Measurements from ENCODE around the gene GTPBP2. TPM values are rescaled to one million over a fixed set of nuclear protein-coding genes. Genes with fewer than 3 reads are reported as not detected.
A peak's percentile ranks its signal among the peaks of the same experiment; 100 is the strongest.

Gene GTPBP2
- polyA plus RNA-seq, 1 of the 3 experiments (the other 2 are of a cell fraction): 83.7 TPM

DNA sequence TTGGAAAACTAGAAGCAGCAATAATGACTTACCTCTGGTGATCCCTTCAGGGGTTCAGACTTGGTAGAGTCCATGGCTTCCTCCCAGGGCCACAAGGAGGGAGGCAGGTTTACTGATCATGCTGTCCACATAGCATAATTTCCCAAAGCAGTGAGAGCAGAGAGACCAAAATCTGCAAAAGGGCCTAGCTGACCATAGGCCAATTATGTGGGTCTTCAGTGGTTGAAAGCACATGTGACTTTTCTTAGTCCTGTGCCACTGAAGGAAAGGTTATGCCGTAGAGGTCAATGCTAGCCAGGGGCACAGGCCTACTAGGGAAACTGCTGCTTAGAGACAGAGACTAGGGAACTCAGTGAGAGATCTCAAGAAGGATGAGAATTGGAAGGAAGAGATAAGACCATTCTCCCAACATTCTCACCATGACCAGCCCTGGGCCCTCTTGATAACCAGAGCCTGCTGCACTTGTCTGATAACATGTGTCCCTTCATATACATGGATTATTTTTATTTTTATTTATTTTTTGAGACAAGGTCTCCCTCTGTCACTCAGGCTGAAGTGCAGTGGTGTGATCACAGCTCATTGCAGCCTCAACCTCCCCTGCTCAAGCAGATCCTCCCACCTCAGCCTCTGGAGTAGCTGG lies 2.0 kb upstream of the GTPBP2 start:
- no peak for DNase-seq
- Histone ChIP-seq H3K79me2 (ENCODE audit: insufficient read depth) (peaks cover 32% of the 10 kb centered on the region), H3K4me1 (ENCODE audit: control insufficient read depth in 1 of 2, insufficient read depth in 2 of 2, low read depth in 1 of 2, low read length in 1 of 2) (peaks cover 5 to 25% of the 10 kb centered on the region in 2 experiments), H3K36me3 (replicated peaks in 1 of 2; ENCODE audit: control insufficient read depth in 1 of 2, insufficient read depth in 2 of 2, low read length in 1 of 2) (peaks cover 2 to 8% of the 10 kb centered on the region in 2 experiments), H3K27me3 (ENCODE audit: insufficient read depth) (no peaks in the 10 kb centered on the region), H3F3A (replicated peaks; ENCODE audit: insufficient read depth) (peaks cover 13% of the 10 kb centered on the region), H3K4me2 (no peak overlapping the region), H3K9me3 (no peaks in the 10 kb centered on the region), H3K4me3 (ENCODE audit: low read depth in 2 of 2, low read length in 1 of 2) (no peak overlapping the region), H3K27ac (ENCODE audit: low read depth in 2 of 2, low read length in 1 of 2) (peak overlapping the region in 1 of 2 experiments; percentile 92; a peak in 2 of 4 replicates), H4K20me1 (ENCODE audit: insufficient read depth) (no peaks in the 10 kb centered on the region), H2AFZ (ENCODE audit: low read depth) (no peak overlapping the region), H3K9me2 (no peaks in the 10 kb centered on the region), H3K9ac (no peak overlapping the region)
- POLR2A ChIA-PET: no interaction called here
- CTCF ChIA-PET: interaction anchor here (2.8 kb wide), 1 partner anchor 37 kb away, joined by 8 read pairs; no protein-coding TSS in a partner anchor
- TF ChIP-seq YY1 (IDR thresholded peaks at IDR 0.05; ENCODE audit: low read depth) (no peak), NRF1 (IDR thresholded peaks at IDR 0.05; ENCODE audit: low read depth, low read length) (no peak), RXRA (IDR thresholded peaks at IDR 0.05; ENCODE audit: borderline replicate concordance, low read depth) (no peak), RCOR1 (IDR thresholded peaks at IDR 0.05; ENCODE audit: low read length) (no peak), MXI1 (IDR thresholded peaks at IDR 0.05; ENCODE audit: low read depth, low read length) (no peak)
- TF ChIP-seq, protein P1, sequence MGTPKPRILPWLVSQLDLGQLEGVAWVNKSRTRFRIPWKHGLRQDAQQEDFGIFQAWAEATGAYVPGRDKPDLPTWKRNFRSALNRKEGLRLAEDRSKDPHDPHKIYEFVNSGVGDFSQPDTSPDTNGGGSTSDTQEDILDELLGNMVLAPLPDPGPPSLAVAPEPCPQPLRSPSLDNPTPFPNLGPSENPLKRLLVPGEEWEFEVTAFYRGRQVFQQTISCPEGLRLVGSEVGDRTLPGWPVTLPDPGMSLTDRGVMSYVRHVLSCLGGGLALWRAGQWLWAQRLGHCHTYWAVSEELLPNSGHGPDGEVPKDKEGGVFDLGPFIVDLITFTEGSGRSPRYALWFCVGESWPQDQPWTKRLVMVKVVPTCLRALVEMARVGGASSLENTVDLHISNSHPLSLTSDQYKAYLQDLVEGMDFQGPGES (IDR thresholded peaks at IDR 0.05; ENCODE audit: low read depth, low read length): no peak
- TF ChIP-seq, protein P2, sequence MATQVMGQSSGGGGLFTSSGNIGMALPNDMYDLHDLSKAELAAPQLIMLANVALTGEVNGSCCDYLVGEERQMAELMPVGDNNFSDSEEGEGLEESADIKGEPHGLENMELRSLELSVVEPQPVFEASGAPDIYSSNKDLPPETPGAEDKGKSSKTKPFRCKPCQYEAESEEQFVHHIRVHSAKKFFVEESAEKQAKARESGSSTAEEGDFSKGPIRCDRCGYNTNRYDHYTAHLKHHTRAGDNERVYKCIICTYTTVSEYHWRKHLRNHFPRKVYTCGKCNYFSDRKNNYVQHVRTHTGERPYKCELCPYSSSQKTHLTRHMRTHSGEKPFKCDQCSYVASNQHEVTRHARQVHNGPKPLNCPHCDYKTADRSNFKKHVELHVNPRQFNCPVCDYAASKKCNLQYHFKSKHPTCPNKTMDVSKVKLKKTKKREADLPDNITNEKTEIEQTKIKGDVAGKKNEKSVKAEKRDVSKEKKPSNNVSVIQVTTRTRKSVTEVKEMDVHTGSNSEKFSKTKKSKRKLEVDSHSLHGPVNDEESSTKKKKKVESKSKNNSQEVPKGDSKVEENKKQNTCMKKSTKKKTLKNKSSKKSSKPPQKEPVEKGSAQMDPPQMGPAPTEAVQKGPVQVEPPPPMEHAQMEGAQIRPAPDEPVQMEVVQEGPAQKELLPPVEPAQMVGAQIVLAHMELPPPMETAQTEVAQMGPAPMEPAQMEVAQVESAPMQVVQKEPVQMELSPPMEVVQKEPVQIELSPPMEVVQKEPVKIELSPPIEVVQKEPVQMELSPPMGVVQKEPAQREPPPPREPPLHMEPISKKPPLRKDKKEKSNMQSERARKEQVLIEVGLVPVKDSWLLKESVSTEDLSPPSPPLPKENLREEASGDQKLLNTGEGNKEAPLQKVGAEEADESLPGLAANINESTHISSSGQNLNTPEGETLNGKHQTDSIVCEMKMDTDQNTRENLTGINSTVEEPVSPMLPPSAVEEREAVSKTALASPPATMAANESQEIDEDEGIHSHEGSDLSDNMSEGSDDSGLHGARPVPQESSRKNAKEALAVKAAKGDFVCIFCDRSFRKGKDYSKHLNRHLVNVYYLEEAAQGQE (IDR thresholded peaks at IDR 0.05; ENCODE audit: low read depth, low read length): no peak
- WGBS (ENCODE audit: low lambda C conversion rate): 100% methylated on average over 1 of the region's 1 CpG

DNA sequence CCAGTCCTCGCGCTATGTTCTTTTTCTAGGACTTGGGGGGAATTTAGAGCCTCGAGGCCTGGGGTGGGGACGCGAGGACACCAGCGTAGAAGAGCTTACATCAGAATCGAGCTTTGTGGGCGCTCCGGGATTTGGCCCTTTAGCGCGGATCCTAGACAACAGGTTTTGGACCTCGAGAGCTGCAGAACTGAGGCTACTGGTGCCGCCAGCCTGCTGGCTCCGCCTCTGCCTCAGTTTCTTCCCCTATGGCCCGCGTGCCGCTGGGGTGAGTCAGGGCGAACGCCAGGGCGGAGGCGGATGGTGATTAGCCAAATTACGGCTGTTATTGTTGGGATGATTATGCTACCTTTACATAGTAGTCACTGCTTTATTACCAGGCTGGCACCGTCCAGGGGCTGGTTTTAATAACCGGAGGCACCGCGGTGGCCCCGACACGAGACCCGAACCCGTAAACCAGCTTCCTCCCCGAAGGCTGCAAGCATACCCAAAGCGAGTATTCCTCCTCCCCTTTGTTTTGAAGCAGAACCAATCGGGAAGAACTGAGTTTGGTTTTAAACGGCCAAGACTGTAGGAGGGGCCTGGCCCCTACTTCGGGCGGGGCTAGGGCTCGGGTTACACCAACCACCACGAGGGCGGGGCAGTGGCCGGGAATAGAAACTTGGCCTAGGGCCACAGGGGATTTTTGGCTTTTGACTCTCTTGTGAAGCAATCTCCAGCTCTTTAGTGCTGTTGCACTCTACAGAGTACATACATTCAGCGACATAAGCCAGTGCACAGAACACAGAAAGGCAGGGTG lies 639 bp upstream of the GTPBP2 start:
- Histone ChIP-seq H3K27ac (ENCODE audit: low read depth in 2 of 2, low read length in 1 of 2) (peak overlapping the region; percentile 92 to 95), H3F3A (replicated peaks; ENCODE audit: insufficient read depth) (peaks cover 13% of the 10 kb centered on the region), H3K9me2 (no peaks in the 10 kb centered on the region), H3K79me2 (ENCODE audit: insufficient read depth) (peaks cover 35% of the 10 kb centered on the region), H3K9me3 (no peaks in the 10 kb centered on the region), H3K4me1 (ENCODE audit: control insufficient read depth in 1 of 2, insufficient read depth in 2 of 2, low read depth in 1 of 2, low read length in 1 of 2) (peaks cover 5 to 21% of the 10 kb centered on the region in 2 experiments), H3K4me2 (peak overlapping the region; percentile 96), H3K27me3 (ENCODE audit: insufficient read depth) (no peaks in the 10 kb centered on the region), H2AFZ (ENCODE audit: low read depth) (peak overlapping the region; percentile 58), H3K9ac (peak overlapping the region; percentile 91), H3K36me3 (replicated peaks in 1 of 2; ENCODE audit: control insufficient read depth in 1 of 2, insufficient read depth in 2 of 2, low read length in 1 of 2) (peaks cover 16 to 22% of the 10 kb centered on the region in 2 experiments), H3K4me3 (ENCODE audit: low read depth in 2 of 2, low read length in 1 of 2) (peak overlapping the region; percentile 71 to 72), H4K20me1 (ENCODE audit: insufficient read depth) (no peaks in the 10 kb centered on the region)
- CTCF ChIA-PET: interaction anchor here (0.8 to 2.8 kb wide), 3 partner anchors 21 to 140 kb away, joined by 3 to 11 read pairs (median 8); partner anchors contain the start of gene VEGFA
- under 1% methylated on average over 23 of the region's 41 CpGs for WGBS (ENCODE audit: low lambda C conversion rate)
- POLR2A ChIA-PET: interaction anchor here (0.6 to 1.9 kb wide), 17 partner anchors 10 to 453 kb away, joined by 3 to 15 read pairs (median 5); partner anchors contain the start of genes VEGFA and XPO5
- peak; percentile 93 for DNase-seq
- TF ChIP-seq POLR2AphosphoS5 (IDR thresholded peaks at IDR 0.05; ENCODE audit: low read depth, low read length) (peak; percentile 78; the same call in 1 of the 2 replicates), NFIC (IDR thresholded peaks at IDR 0.05; ENCODE audit: borderline replicate concordance) (peak; percentile 90), NRF1 (IDR thresholded peaks at IDR 0.05; ENCODE audit: low read depth, low read length) (no peak), RXRA (IDR thresholded peaks at IDR 0.05; ENCODE audit: borderline replicate concordance, low read depth) (no peak), FOXJ3 (CRISPR knock-in tag; IDR thresholded peaks at IDR 0.05) (no peak), MXI1 (IDR thresholded peaks at IDR 0.05; ENCODE audit: low read depth, low read length) (no peak; the same call in 1 of the 2 replicates)
- TF ChIP-seq, protein P3, sequence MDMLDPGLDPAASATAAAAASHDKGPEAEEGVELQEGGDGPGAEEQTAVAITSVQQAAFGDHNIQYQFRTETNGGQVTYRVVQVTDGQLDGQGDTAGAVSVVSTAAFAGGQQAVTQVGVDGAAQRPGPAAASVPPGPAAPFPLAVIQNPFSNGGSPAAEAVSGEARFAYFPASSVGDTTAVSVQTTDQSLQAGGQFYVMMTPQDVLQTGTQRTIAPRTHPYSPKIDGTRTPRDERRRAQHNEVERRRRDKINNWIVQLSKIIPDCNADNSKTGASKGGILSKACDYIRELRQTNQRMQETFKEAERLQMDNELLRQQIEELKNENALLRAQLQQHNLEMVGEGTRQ (IDR thresholded peaks at IDR 0.05; ENCODE audit: borderline replicate concordance, low read depth, low read length): 0 out of 2 replicates have a peak, but pooled peaks have one; percentile 6
- TF ChIP-seq, protein P4, sequence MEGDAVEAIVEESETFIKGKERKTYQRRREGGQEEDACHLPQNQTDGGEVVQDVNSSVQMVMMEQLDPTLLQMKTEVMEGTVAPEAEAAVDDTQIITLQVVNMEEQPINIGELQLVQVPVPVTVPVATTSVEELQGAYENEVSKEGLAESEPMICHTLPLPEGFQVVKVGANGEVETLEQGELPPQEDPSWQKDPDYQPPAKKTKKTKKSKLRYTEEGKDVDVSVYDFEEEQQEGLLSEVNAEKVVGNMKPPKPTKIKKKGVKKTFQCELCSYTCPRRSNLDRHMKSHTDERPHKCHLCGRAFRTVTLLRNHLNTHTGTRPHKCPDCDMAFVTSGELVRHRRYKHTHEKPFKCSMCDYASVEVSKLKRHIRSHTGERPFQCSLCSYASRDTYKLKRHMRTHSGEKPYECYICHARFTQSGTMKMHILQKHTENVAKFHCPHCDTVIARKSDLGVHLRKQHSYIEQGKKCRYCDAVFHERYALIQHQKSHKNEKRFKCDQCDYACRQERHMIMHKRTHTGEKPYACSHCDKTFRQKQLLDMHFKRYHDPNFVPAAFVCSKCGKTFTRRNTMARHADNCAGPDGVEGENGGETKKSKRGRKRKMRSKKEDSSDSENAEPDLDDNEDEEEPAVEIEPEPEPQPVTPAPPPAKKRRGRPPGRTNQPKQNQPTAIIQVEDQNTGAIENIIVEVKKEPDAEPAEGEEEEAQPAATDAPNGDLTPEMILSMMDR (IDR thresholded peaks at IDR 0.05): no peak
- TF ChIP-seq, protein P5, sequence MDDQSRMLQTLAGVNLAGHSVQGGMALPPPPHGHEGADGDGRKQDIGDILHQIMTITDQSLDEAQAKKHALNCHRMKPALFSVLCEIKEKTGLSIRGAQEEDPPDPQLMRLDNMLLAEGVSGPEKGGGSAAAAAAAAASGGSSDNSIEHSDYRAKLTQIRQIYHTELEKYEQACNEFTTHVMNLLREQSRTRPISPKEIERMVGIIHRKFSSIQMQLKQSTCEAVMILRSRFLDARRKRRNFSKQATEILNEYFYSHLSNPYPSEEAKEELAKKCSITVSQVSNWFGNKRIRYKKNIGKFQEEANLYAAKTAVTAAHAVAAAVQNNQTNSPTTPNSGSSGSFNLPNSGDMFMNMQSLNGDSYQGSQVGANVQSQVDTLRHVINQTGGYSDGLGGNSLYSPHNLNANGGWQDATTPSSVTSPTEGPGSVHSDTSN (IDR thresholded peaks at IDR 0.05): no peak

Data from SK-N-SH (cell line).